ENCODE data around the gene RAB36.

The RAB36 gene

DNA sequence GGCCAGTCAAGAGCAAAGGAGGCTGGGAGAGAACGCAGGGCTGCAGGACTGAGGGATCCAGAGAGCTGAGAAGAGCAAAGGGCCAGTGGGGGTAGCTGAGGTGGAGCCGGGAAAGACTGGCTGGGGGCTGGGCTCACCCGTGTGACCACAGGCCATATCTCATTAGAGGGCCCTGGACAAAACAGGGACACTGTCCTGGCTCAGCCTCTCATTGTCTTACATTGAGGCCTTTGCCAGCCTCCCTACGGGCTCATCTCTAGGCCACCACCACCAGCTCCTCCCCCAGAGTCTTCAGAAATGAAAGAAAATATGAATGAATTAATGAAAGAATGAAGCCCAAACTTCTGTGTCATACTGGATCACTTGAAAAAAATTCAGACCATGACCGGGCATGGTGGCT, 9.2 kb downstream of the RAB36 start:
- TF ChIP-seq CTCF (IDR thresholded peaks at IDR 0.05; ENCODE audit: control insufficient read depth, extremely low read depth, insufficient read depth): no peak
- no peak for DNase-seq (ENCODE audit: low read depth)
- H3K4me3 ChIP-seq (ENCODE audit: low read depth, low read length): no peak overlapping the region

GRCh38 chr22:23155143-23155542, 9.9 kb downstream of the RAB36 start:
- no peak overlapping the region for H3K4me3 ChIP-seq (ENCODE audit: low read depth, low read length)
- no peak for TF ChIP-seq CTCF (IDR thresholded peaks at IDR 0.05; ENCODE audit: control insufficient read depth, extremely low read depth, insufficient read depth)
- DNase-seq (ENCODE audit: low read depth): no peak

DNA sequence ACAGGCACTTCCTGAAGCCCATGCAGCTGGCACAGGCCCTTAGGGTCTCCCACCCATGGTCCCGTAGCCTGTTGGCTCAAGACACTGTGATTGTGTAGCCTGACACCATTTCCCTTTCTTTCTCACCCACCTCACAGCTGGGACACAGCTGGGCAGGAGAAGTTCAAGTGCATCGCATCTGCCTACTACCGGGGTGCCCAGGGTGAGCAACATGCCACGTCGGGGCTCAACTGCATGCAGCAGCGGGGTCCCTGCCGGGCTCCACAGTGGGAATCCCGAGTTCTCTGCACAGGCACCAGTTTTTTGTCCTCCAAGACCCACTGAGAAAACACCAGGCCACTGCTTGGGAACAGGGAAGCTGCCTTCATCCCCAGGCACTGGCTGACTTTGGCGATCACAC, 10.6 kb downstream of the RAB36 start:
- TF ChIP-seq CTCF (IDR thresholded peaks at IDR 0.05; ENCODE audit: control insufficient read depth, extremely low read depth, insufficient read depth): no peak
- H3K4me3 ChIP-seq (ENCODE audit: low read depth, low read length): no peak overlapping the region
- DNase-seq (ENCODE audit: low read depth): no peak

- no peak overlapping the region for H3K4me3 ChIP-seq (ENCODE audit: low read depth, low read length)
- 0 out of 2 replicates have a peak, but pooled peaks have one; percentile 10 for TF ChIP-seq CTCF (IDR thresholded peaks at IDR 0.05; ENCODE audit: control insufficient read depth, extremely low read depth, insufficient read depth)
- DNase-seq (ENCODE audit: low read depth): no peak
Measured at GRCh38 chr22:23156286-23156685, 11.0 kb downstream of the RAB36 start.

- DNase-seq (ENCODE audit: low read depth): no peak
- no peak for TF ChIP-seq CTCF (IDR thresholded peaks at IDR 0.05; ENCODE audit: control insufficient read depth, extremely low read depth, insufficient read depth)
- H3K4me3 ChIP-seq (ENCODE audit: low read depth, low read length): no peak overlapping the region
Measured at GRCh38 chr22:23157560-23158515, 12.6 kb downstream of the RAB36 start.

DNA sequence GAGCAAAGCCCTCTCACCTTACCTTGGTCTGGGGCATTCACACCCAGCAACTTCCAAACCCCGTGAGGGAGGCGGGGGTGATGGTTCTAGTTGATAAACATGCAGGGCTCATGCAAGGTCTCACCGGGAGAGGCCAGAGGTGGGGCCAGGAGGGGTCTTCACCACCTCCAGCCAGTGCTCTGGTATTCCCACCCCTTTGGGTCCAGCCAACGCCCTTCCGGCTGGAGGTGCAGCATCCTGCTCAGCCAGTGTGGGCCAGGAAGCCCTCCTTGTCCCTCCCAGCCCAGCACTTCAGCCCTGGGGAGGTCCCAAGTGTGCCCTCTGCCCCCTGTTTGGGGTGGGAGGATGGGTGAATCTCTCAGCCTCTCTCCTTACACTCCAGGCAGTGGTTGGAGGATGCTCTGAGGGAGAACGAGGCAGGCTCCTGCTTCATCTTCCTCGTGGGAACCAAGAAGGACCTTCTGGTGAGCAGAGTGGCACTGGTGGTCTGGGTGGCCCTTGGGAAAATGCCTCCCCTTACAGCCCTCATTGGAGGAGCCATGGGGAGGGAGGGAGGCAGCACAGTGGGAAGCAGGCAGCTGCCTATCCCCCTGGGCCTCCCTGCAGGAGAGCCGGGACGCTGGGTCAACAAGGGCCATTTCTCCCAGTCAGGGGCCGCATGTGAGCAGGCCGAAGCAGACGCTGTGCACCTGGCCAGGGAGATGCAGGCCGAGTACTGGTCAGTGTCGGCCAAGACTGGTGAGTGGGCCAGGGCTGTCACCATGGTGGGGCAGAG, 13.4 kb downstream of the RAB36 start:
- TF ChIP-seq CTCF (IDR thresholded peaks at IDR 0.05; ENCODE audit: control insufficient read depth, extremely low read depth, insufficient read depth): no peak
- no peak overlapping the region for H3K4me3 ChIP-seq (ENCODE audit: low read depth, low read length)
- DNase-seq (ENCODE audit: low read depth): no peak
